RKO (cell line): ENCODE data around the gene POLN.

Experiments used
- DNase-seq: peaks from one replicate; pipeline ENCODE4 v3.0.0-alpha.2; 2016; ENCODE audit warnings: low spot score

POLN gene

GRCh38 chr4:2105559-2105958 is 136.4 kb downstream of the POLN start:
- DNase-seq, result peak; percentile 5

DNA sequence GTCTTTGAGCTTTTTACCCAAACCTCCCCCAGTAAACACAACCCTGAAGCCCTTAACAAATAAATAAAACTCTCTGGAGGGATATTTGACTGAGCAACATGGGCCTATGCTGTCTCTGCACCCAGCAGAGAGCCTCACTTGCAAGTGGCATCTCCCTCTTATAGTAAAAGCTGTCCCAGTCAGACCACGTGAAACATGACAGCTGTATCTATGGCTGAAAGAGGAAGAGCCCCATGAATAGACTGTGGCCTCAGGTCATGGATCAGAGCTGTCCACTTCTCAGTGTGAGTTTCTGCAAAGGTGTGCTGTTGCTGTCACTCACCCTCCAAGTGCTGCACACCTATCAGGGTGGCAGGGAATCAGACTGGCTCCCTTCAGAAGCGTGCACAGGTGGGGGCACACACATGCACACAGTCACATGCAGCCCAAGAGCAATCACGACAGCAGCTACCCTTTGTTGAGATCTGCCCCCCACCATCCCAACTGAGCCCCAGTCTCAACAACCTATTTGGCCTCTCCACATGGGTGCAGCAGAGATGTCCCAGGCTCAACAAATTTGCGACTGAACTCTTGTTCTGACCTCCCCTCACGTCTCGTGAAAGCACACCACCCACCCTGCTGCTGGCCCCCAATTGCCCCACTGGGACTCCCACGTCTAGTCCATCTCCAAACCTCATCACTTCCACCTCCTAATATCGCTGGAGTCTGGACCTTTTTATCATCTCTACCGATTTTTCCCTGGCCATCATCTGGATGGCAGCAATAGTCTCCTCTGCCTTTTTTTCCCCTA is 137.2 kb downstream of the POLN start:
- no peak for DNase-seq

GRCh38 chr4:2103843-2104547 is 137.9 kb downstream of the POLN start:
- DNase-seq, result no peak

GRCh38 chr4:2103127-2103842 is 138.6 kb downstream of the POLN start:
- no peak for DNase-seq

GRCh38 chr4:2102045-2102883 is 139.7 kb downstream of the POLN start:
- no peak for DNase-seq

DNA sequence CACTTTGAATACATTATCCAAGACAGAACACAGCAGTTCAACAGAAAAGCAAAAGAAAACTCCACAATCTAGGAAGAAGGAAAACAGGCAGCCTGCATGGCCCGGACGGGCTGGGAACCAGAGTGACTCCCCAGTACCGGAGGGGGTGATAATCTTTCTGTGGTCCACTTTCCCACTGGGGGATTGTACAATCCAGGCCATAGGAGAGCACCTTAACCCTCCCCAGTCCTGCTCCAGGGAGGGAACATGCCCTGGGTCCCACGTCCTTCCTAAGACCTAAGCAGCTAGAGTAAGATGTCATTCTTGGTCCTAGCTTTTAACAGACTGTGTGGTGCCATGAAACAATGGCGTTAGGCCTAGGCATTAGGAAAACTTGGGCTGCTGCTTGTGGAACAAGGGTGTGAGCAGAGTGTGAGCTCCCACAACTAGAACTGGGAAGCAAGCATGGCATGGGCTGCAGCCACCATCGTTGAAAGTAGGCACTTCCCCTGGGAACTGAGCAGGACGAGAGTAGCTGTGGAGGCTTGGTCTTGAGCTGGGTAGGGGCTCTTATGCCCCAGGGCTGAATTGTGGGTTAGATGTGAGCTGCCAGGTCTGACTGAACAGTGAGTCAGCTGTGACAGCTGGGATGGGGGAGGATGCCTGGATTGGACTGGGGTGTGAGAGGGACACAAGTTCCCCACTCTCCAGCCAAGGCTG is 140.4 kb downstream of the POLN start:
- DNase-seq, result no peak

- no peak for DNase-seq
Measured at GRCh38 chr4:2096073-2096609, 145.8 kb downstream of the POLN start.

DNA sequence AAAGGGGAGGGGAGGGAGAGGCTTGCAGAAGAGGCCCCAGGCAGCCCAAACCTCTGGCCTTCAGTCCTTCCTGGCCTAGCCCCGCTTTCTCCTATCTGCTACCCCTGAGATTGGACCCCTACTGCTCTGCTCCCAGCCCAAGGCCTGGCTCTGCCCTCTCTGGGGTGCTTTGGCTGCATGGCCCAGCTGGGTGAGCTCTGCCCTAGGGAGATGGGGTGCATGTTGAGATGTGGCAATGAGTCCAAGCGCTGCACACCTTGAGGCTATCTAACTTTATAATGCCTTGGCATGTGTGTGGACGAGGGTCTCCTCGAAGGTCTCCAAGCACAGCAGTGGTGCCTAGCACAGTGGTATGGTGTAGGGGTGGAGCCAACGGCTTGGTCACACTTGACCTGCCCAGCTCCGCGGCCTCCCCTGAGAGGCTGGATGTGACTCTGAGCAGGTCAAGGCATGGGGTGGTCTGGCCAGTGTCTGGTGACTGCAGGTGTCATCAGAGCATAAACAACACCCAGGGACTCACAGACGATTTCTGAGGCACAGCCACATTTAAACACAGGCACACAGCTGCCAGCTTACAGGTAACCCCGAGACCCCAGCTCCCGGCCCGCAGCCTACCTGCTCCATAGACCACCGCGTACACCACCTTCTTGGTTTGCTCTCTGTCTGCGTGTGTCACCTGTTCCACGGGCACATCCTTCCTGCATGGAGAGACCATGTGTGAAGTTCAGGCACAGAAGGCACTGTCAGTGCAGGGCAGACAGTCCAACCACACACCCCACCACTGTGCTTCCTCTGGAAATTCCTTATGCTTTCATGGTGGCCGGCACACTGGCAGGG is 146.5 kb downstream of the POLN start:
- DNase-seq, result no peak

GRCh38 chr4:2094545-2094944 is 147.4 kb downstream of the POLN start:
- no peak for DNase-seq

DNA sequence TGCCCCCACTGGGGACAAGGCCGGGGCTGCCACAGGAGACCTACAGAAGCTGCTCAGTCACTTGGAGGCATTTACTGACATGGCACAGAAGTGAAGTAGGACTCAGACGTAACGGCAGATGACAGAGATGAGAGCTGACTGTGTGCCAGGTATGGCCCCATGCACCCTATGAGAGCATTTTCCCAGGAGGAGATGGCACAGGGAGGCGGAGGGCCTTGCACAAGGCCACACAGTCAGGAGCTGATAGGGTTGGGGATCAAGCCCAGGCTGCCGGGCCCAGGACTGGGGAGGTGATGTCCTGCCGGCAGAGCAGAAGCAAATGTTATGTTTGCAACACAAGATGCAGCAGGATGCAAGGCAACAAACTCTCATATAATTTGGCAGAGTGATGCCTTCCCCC is 148.7 kb downstream of the POLN start:
- DNase-seq, result no peak

- DNase-seq, result no peak
Measured at GRCh38 chr4:2092669-2093053, 149.3 kb downstream of the POLN start.

- DNase-seq, result no peak
Measured at GRCh38 chr4:2091990-2092668, 149.8 kb downstream of the POLN start.

DNA sequence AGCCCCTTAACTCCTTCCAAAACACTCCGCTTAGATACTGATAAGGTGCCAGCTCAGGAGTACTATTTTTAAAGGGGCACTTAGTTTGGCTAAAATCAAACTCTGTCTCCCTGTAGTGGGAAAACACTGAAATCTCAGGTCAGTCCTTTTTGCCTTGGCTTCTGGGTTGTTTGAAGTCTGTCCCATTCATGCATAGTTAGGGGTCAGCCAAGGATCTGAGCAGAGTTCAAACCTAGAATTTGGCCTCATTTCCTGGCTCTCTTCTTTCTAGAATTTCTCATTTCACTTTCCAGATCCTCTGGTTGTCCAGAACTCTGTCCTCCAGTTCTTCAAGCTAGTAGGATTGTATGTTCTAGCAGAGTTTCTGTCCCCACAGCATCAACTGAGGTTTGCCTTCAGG is 151.3 kb downstream of the POLN start:
- DNase-seq, result no peak

DNA sequence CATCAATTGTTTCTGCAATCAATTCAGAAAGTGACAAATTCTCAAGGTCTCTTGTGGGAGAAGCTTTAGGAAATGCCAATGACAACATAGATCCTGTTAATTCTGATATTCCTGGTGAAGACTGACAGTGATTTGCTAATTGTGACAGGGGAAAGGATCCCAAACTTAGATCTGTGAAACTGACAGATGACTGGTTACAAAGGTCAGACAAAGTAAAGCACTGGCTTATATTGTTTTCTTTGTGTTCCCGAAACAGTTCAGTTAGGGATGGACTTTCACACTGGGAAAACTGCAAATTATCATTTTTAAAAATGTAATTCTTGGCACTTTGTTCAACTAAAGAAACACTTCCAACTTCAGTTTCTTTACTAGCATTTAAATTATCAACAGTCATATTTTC is 152.7 kb downstream of the POLN start:
- no peak for DNase-seq

GRCh38 chr4:2087170-2087569 is 154.8 kb downstream of the POLN start:
- DNase-seq, result peak; percentile 46

- DNase-seq, result no peak
Measured at GRCh38 chr4:2085496-2085901, 156.4 kb downstream of the POLN start.

DNA sequence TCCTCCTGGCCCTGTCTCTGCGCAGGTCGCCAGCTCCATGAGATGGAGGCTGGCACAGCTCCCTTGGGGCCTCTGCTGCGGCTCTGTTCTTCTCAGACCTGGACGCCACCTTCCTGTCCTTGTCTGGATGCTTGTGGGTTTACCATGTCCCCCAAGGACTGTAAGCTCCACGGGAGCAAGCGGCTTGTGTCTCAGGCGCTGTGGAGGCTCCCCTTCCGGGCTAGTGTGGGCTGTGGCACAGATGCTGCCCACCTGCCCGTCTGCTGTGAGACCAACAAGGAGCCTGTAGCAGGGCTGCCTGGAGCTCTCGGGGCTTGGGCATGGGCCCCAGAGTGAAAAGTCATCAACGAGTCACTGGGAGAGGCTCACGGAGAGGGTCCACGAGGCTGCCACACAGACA is 157.6 kb downstream of the POLN start:
- no peak for DNase-seq

GRCh38 chr4:2083826-2084160 is 158.1 kb downstream of the POLN start:
- DNase-seq, result no peak

DNA sequence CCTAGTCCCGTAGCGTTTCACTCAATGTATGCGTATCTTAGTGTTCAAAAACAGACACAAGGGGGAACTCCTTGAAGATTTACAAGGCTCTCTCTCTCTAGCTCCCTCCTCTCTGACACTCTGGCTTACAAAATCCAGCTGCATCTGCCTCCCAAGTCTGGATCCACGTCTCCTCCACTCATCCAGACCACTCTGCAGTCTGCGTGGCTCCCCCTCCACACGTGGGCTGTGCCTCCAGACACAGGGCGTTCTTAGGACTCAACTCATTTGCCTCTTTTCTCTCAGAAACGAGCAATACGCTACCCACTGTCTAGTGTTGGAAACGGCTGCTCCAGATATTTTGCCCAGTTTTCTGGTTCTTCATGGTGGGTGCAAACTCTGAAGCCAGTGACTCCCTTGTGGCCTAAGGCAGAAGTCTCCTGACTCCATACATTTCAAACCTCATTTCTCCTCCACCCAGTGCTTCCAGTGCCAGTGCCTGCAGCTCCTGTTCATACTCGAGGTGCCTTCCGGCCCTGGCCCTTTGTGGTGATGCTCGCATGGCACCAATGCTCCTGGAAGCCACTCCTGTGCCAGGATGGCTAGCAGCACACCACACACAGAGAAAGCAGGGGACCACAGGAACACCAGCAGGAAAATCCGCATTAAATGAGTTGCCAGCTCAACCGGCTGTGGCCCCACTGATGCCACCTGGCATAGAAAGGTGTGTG is 158.7 kb downstream of the POLN start:
- no peak for DNase-seq
